H9 (cell line): ENCODE data around the gene TMEM208. TPM values are rescaled to one million over a fixed set of nuclear protein-coding genes. Genes with fewer than 3 reads are reported as not detected.

Experiments used
- DNase-seq: peaks from one replicate; pipeline ENCODE4 v3.0.0-alpha.2; 2017
- H2AFZ ChIP-seq: one replicate; pipeline ENCODE4 v1.6.1; 2013; ENCODE audit warnings: mild to moderate bottlenecking, low read length, control low read depth, moderate library complexity
- H2AK5ac ChIP-seq: 2 replicates; pipeline ENCODE4 v1.6.1; 2013; ENCODE audit warnings: low read length, control low read depth, mixed read lengths; ENCODE audit not compliant: insufficient read length
- H2BK120ac ChIP-seq: one replicate; pipeline ENCODE4 v1.6.1; 2013; ENCODE audit warnings: low read depth, mild to moderate bottlenecking, low read length, control low read depth, inconsistent platforms; ENCODE audit not compliant: poor library complexity, severe bottlenecking
- H2BK12ac ChIP-seq: 2 replicates; pipeline ENCODE4 v1.6.1; 2013; ENCODE audit warnings: low read length, control low read depth, mixed read lengths, low read depth; ENCODE audit not compliant: insufficient read length
- H2BK15ac ChIP-seq: 2 replicates; pipeline ENCODE4 v1.6.1; 2013; ENCODE audit warnings: low read depth, low read length, control low read depth
- H2BK20ac ChIP-seq: one replicate; pipeline ENCODE4 v1.6.1; 2013; ENCODE audit warnings: low read depth, mild to moderate bottlenecking, low read length, control low read depth, inconsistent platforms; ENCODE audit not compliant: poor library complexity, severe bottlenecking
- H2BK5ac ChIP-seq: 2 replicates; pipeline ENCODE4 v1.6.1; 2013; ENCODE audit warnings: low read length, control low read depth, mixed read lengths; ENCODE audit not compliant: insufficient read length
- H3K14ac ChIP-seq: 2 replicates; pipeline ENCODE4 v1.6.1; 2013; ENCODE audit warnings: low read length, control low read depth; ENCODE audit not compliant: insufficient read depth
- H3K18ac ChIP-seq: 2 replicates; pipeline ENCODE4 v1.6.1; 2013; ENCODE audit warnings: low read depth, mild to moderate bottlenecking, mixed read lengths, low read length, control low read depth; ENCODE audit not compliant: insufficient read length
- H3K23ac ChIP-seq: 2 replicates; pipeline ENCODE4 v1.6.1; 2013; ENCODE audit warnings: low read length, control low read depth, mixed read lengths, low read depth; ENCODE audit not compliant: insufficient read length
- H3K23me2 ChIP-seq: 2 replicates; pipeline ENCODE4 v1.6.1; 2013; ENCODE audit warnings: low read depth, mild to moderate bottlenecking, mixed read lengths, low read length, control low read depth; ENCODE audit not compliant: insufficient read length, poor library complexity, severe bottlenecking
- H3K27ac ChIP-seq: 2 replicates; pipeline ENCODE4 v1.5.1; 2013; ENCODE audit warnings: low read length, control low read depth, mixed read lengths, low read depth; ENCODE audit not compliant: insufficient read length
- H3K27me3 ChIP-seq: 2 replicates; pipeline ENCODE4 v1.6.1; 2013; ENCODE audit warnings: low read length, control low read depth, inconsistent platforms; ENCODE audit not compliant: insufficient read depth
- H3K4ac ChIP-seq: 2 replicates; pipeline ENCODE4 v1.6.1; 2013; ENCODE audit warnings: low read depth, mild to moderate bottlenecking, control low read depth, inconsistent platforms, low read length, moderate library complexity
- H3K4me1 ChIP-seq: 2 replicates; pipeline ENCODE4 v1.6.1; 2013; ENCODE audit warnings: low read length, control low read depth, inconsistent platforms; ENCODE audit not compliant: insufficient read depth
- H3K4me2 ChIP-seq: 2 replicates; pipeline ENCODE4 v1.6.1; 2013; ENCODE audit warnings: low read length, control low read depth, mixed read lengths; ENCODE audit not compliant: insufficient read length, insufficient read depth
- H3K56ac ChIP-seq: 2 replicates; pipeline ENCODE4 v1.6.1; 2013; ENCODE audit warnings: low read depth, mild to moderate bottlenecking, mixed read lengths, low read length, control low read depth; ENCODE audit not compliant: insufficient read length
- H3K79me1 ChIP-seq: 2 replicates; pipeline ENCODE4 v1.6.1; 2013; ENCODE audit warnings: low read depth, mild to moderate bottlenecking, moderate library complexity, low read length, control low read depth, inconsistent platforms; ENCODE audit not compliant: insufficient read depth, poor library complexity, severe bottlenecking
- H3K79me2 ChIP-seq: 2 replicates; pipeline ENCODE4 v1.6.1; 2013; ENCODE audit warnings: low read length, control low read depth, inconsistent platforms; ENCODE audit not compliant: insufficient read depth
- H3K9ac ChIP-seq: 2 replicates; pipeline ENCODE4 v1.6.1; 2013; ENCODE audit warnings: low read length, control low read depth, mixed read lengths; ENCODE audit not compliant: insufficient read length; ENCODE audit errors: extremely low read depth
- H3K9me3 ChIP-seq: one replicate; pipeline ENCODE4 v1.6.1; 2013; ENCODE audit warnings: low read depth, low read length, inconsistent platforms; ENCODE audit not compliant: control insufficient read depth
- H3T11ph ChIP-seq: one replicate; pipeline ENCODE4 v1.6.1; 2013; ENCODE audit warnings: mild to moderate bottlenecking, low read length, control low read depth, inconsistent platforms
- H4K20me1 ChIP-seq: one replicate; pipeline ENCODE4 v1.6.1; 2013; ENCODE audit not compliant: control insufficient read depth, insufficient read length, insufficient read depth
- H4K5ac ChIP-seq: 2 replicates; pipeline ENCODE4 v1.6.1; 2013; ENCODE audit warnings: low read depth, mild to moderate bottlenecking, mixed read lengths, low read length, control low read depth; ENCODE audit not compliant: insufficient read length
- H4K8ac ChIP-seq: replicated peaks from 2 replicates; pipeline ENCODE4 v1.6.1; 2013; ENCODE audit warnings: low read length, control low read depth, mixed read lengths, low read depth; ENCODE audit not compliant: insufficient read length
- H4K91ac ChIP-seq: 2 replicates; pipeline ENCODE4 v1.6.1; 2013; ENCODE audit warnings: low read depth, mild to moderate bottlenecking, moderate library complexity, mixed read lengths, low read length, control low read depth; ENCODE audit not compliant: insufficient read length
- H3K27ac Mint-ChIP-seq, 3 experiments: 2 replicates in 2 of 3; 3 replicates in 1 of 3; pipeline ENCODE4 v1.8.0; 2020 to 2021; ENCODE audit warnings: mixed read lengths in 3 of 3, mild to moderate bottlenecking in 1 of 3, moderate library complexity in 1 of 3
- H3K27me3 Mint-ChIP-seq: 2 replicates; pipeline ENCODE4 v1.8.0; 2021; ENCODE audit warnings: low read depth, mild to moderate bottlenecking, moderate library complexity, mixed read lengths
- H3K36me3 Mint-ChIP-seq, 3 experiments: 2 replicates in 2 of 3; 3 replicates in 1 of 3; pipeline ENCODE4 v1.8.0; 2020 to 2021; ENCODE audit warnings: low read depth in 3 of 3, mixed read lengths in 3 of 3; ENCODE audit not compliant: insufficient read depth in 1 of 3
- H3K4me1 Mint-ChIP-seq, 2 experiments: 2 replicates each; pipeline ENCODE4 v1.8.0; 2020; ENCODE audit warnings: mixed read lengths in 2 of 2
- H3K4me3 Mint-ChIP-seq, 2 experiments: 2 replicates in 1 of 2; 3 replicates in 1 of 2; pipeline ENCODE4 v1.8.0; 2020 to 2021; ENCODE audit warnings: mild to moderate bottlenecking in 2 of 2, mixed read lengths in 2 of 2, moderate library complexity in 1 of 2
- H3K9me3 Mint-ChIP-seq, 2 experiments: 2 replicates in 1 of 2; 3 replicates in 1 of 2; pipeline ENCODE4 v1.8.0; 2020; ENCODE audit warnings: mild to moderate bottlenecking in 2 of 2, mixed read lengths in 2 of 2, moderate library complexity in 1 of 2
- CTCF ChIP-seq: fragments of 200-600 bp; sonication (generic); conservative IDR thresholded peaks from 3 replicates; pipeline ENCODE4 v1.8.0; 2021; ENCODE audit warnings: antibody characterized with exemption, mild to moderate bottlenecking
- WGBS: extraction: QIAGEN DNeasy Blood & Tissue Kit; methylation state at CpG from one replicate; pipeline ENCODE4 v1.1.7; 2013; ENCODE audit warnings: missing lambda C conversion rate, low lambda C conversion rate, mixed read lengths; ENCODE audit not compliant: insufficient read length; ENCODE audit errors: extremely low coverage; 5-methylcytosine and 5-hydroxymethylcytosine counted together
- total RNA-seq: library from RNA; stranded (reverse); gene quantifications from 2 replicates; pipeline ENCODE4 v1.2.1, GENCODE V29; 2021

Gene TMEM208
- total RNA-seq, 1 experiment from 2014 or later: 42.6 TPM

- no peak overlapping the region for H3K56ac ChIP-seq
- peaks cover 2% of the 10 kb centered on the region; the same call in 1 of the 2 replicates for H3K4me1 ChIP-seq
- H3K9me3 ChIP-seq: no peaks in the 10 kb centered on the region
- H3K27ac Mint-ChIP-seq: no peak overlapping the region
- DNase-seq: peak; percentile 63
- H3K79me2 ChIP-seq: no peaks in the 10 kb centered on the region
- H2BK5ac ChIP-seq: no peak overlapping the region
- no peak overlapping the region for H3K4ac ChIP-seq
- H2AK5ac ChIP-seq: no peak overlapping the region
- no peak overlapping the region for H3K18ac ChIP-seq
- no peaks in the 10 kb centered on the region for H3K79me1 ChIP-seq
- H4K20me1 ChIP-seq: no peaks in the 10 kb centered on the region
- peaks cover 14 to 15% of the 10 kb centered on the region in 2 experiments for H3K4me1 Mint-ChIP-seq
- peaks cover 0 to 7% (median 4%) of the 10 kb centered on the region in 3 experiments; a peak in 2 of 7 replicates for H3K36me3 Mint-ChIP-seq
- H2AFZ ChIP-seq: no peak overlapping the region
- peaks cover 10% of the 10 kb centered on the region; the same call in 1 of the 2 replicates for H3K27me3 ChIP-seq
- H3K9ac ChIP-seq: no peak overlapping the region
- H3K27me3 Mint-ChIP-seq: peaks cover 37% of the 10 kb centered on the region
- H3K23ac ChIP-seq: no peak overlapping the region
- TF ChIP-seq CTCF: peak; percentile 7; the same call in 1 of the 3 replicates
- H2BK20ac ChIP-seq: no peak overlapping the region
- no peak overlapping the region for H3K27ac ChIP-seq
- no peaks in the 10 kb centered on the region for H3K9me3 Mint-ChIP-seq
- H2BK15ac ChIP-seq: no peak overlapping the region
- H4K8ac ChIP-seq: no peak overlapping the region
- no peak overlapping the region for H2BK120ac ChIP-seq
- H4K5ac ChIP-seq: no peak overlapping the region
- H3T11ph ChIP-seq: no peak overlapping the region
- H3K23me2 ChIP-seq: peaks cover 19% of the 10 kb centered on the region
- no peak overlapping the region for H3K14ac ChIP-seq
- no peak overlapping the region for H3K4me2 ChIP-seq
- no CpG with 5 or more reads among the region's 13 CpGs for WGBS
- no peak overlapping the region for H4K91ac ChIP-seq
- H3K4me3 Mint-ChIP-seq: peak overlapping the region in 1 of 2 experiments; percentile 39; a peak in 2 of 5 replicates
- no peak overlapping the region for H2BK12ac ChIP-seq
Measured at GRCh38 chr16:67179421-67180080, 47.4 kb upstream of the TMEM208 start.
